GM21529 (cell line): ENCODE data around the gene CCDC63.

ENCODE experiments used
- ATAC-seq: cut with Tn5 transposase; IDR thresholded peaks from one replicate; pipeline ENCODE4 v1.9.1; 2021; ENCODE audit not compliant: unreplicated experiment

CCDC63 gene

GRCh38 chr12:110920324-110920910 lies 73.6 kb downstream of the CCDC63 start, which contains the start of gene MYL2:
Gene MYL2, minus strand, starts transcription at chr12:110920579. Its CDS starts 50 bp downstream, at chr12:110920529.
- no peak for ATAC-seq

- ATAC-seq, result no peak
Observed at GRCh38 chr12:110921262-110921661, 74.5 kb downstream of the CCDC63 start.

GRCh38 chr12:110922652-110923051 lies 75.9 kb downstream of the CCDC63 start:
- ATAC-seq, result no peak

GRCh38 chr12:110923192-110923591 lies 76.4 kb downstream of the CCDC63 start:
- no peak for ATAC-seq

- ATAC-seq, result no peak
Observed at GRCh38 chr12:110923692-110924334, 77.0 kb downstream of the CCDC63 start.

GRCh38 chr12:110927546-110927945 lies 80.8 kb downstream of the CCDC63 start:
- ATAC-seq, result no peak

GRCh38 chr12:110928700-110929099 lies 81.9 kb downstream of the CCDC63 start:
- no peak for ATAC-seq

GRCh38 chr12:110929818-110930217 lies 83.0 kb downstream of the CCDC63 start:
- no peak for ATAC-seq

- ATAC-seq, result no peak
Observed at GRCh38 chr12:110930348-110931314, 83.8 kb downstream of the CCDC63 start.

GRCh38 chr12:110931315-110931728 lies 84.5 kb downstream of the CCDC63 start:
- no peak for ATAC-seq

GRCh38 chr12:110932046-110932445 lies 85.3 kb downstream of the CCDC63 start:
- no peak for ATAC-seq

- no peak for ATAC-seq
Observed at GRCh38 chr12:110933326-110933974, 86.7 kb downstream of the CCDC63 start.

- no peak for ATAC-seq
Observed at GRCh38 chr12:110934093-110934852, 87.5 kb downstream of the CCDC63 start.

GRCh38 chr12:110935588-110935987 lies 88.8 kb downstream of the CCDC63 start:
- ATAC-seq, result no peak

- ATAC-seq, result no peak
Observed at GRCh38 chr12:110936367-110937103, 89.7 kb downstream of the CCDC63 start.

- no peak for ATAC-seq
Observed at GRCh38 chr12:110937104-110937641, 90.4 kb downstream of the CCDC63 start.

GRCh38 chr12:110940296-110940695 lies 93.5 kb downstream of the CCDC63 start:
- no peak for ATAC-seq

GRCh38 chr12:110940933-110941332 lies 94.1 kb downstream of the CCDC63 start:
- ATAC-seq, result no peak

- no peak for ATAC-seq
Observed at GRCh38 chr12:110941391-110941790, 94.6 kb downstream of the CCDC63 start.
